ENCODE data around the gene VDR.

GRCh38 chr12:47909839-47910465 lies 5.2 kb upstream of the VDR start:
- TF ChIP-seq CTCF (conservative IDR thresholded peaks at IDR 0.05; ENCODE audit: low read length) (no peak), EZH2phosphoT487 (IDR thresholded peaks at IDR 0.05; ENCODE audit: borderline replicate concordance) (no peak)

Data from Loucy (cell line).